GM18508 (cell line): Measurements from ENCODE around the gene DGUOK.
A peak's percentile ranks its signal among the peaks of the same experiment; 100 is the strongest.

Experiments used
- ATAC-seq: cut with Tn5 transposase; IDR thresholded peaks from one replicate; pipeline ENCODE4 v1.9.1; 2021; ENCODE audit warnings: moderate number of reproducible peaks; ENCODE audit not compliant: insufficient read depth, unreplicated experiment

DGUOK gene

GRCh38 chr2:73992036-73992435, 65.4 kb downstream of the DGUOK start:
- ATAC-seq, result no peak

- no peak for ATAC-seq
These were observed 66.7 kb downstream of the DGUOK start for GRCh38 chr2:73993376-73993775.

GRCh38 chr2:73993778-73994177, 67.1 kb downstream of the DGUOK start:
- no peak for ATAC-seq

GRCh38 chr2:73994178-73994831, 67.6 kb downstream of the DGUOK start:
- ATAC-seq, result no peak

GRCh38 chr2:73995810-73996209, 69.1 kb downstream of the DGUOK start:
- ATAC-seq, result no peak

- no peak for ATAC-seq
These were observed 71.1 kb downstream of the DGUOK start for GRCh38 chr2:73997813-73998212.

GRCh38 chr2:73998451-73998850, 71.8 kb downstream of the DGUOK start:
- no peak for ATAC-seq

GRCh38 chr2:73998933-73999332, 72.3 kb downstream of the DGUOK start:
- no peak for ATAC-seq

- no peak for ATAC-seq
These were observed 73.4 kb downstream of the DGUOK start for GRCh38 chr2:73999881-74000597.

GRCh38 chr2:74000666-74001065, 74.0 kb downstream of the DGUOK start:
- ATAC-seq, result no peak

- ATAC-seq, result no peak
These were observed 74.4 kb downstream of the DGUOK start for GRCh38 chr2:74001121-74001520.

GRCh38 chr2:74001781-74002504, 75.3 kb downstream of the DGUOK start:
- ATAC-seq, result peak; percentile 38

- peak; percentile 49 for ATAC-seq
These were observed 76.1 kb downstream of the DGUOK start for GRCh38 chr2:74002505-74003421.

- ATAC-seq, result no peak
These were observed 77.0 kb downstream of the DGUOK start for GRCh38 chr2:74003494-74004211.

- no peak for ATAC-seq
These were observed 77.8 kb downstream of the DGUOK start for GRCh38 chr2:74004212-74005182.

- ATAC-seq, result no peak
These were observed 79.1 kb downstream of the DGUOK start for GRCh38 chr2:74005786-74006185.

- no peak for ATAC-seq
These were observed 79.8 kb downstream of the DGUOK start for GRCh38 chr2:74006459-74006858.

- ATAC-seq, result no peak
These were observed 80.4 kb downstream of the DGUOK start for GRCh38 chr2:74007121-74007520.

- no peak for ATAC-seq
These were observed 81.0 kb downstream of the DGUOK start for GRCh38 chr2:74007711-74008110.
